CD4-positive, alpha-beta T cell treated with Interleukin-17A for 4 hours (primary cell): ENCODE measurements around the gene UBE2O.

Experiments
- DNase-seq: peaks from one replicate; pipeline ENCODE4 v3.0.0-alpha.2; 2020; ENCODE audit warnings: mixed read lengths

The UBE2O gene

DNA sequence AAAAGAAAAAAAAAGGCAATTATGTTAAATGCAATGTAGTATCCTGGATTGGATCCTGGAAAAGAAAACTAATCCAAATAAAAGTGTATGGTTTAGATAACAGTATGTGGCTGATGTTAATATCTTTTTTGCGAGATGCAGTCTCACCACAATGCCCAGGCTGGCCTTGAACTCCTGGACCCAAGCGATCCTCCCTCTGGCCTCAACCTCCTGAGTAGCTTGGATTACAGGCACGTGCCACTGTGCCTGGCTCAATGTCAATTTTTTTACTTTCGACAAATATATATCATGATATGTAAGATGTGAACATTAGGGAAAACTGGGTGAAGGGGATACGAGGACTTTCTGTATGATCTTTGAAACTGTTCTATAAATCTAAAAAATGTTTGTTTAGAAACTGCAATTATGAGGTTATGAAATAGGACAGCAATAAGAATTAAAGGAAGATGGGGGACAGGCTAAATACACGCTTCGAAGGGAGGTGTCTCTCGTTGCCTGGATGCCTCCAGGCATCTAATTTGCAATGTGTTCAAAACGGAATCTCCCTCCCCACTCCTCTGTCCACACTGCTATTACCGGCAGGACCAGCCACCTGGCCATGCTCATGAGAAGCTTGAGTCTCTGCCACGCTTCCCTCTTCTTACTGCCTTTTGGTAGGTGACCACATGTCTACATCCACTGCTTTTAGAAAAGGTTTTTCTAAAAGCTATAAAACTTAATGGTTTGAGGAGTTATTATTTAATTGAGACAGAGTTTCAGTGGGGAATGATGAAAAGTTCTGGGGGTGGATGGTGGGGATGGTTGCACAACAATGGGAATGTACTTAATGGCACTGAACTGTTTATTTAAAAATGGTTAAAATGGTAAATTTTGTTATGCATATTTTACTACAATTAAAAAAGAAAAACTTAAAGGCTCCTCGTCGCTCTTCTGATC is 15.2 kb downstream of the UBE2O start:
- no peak for DNase-seq

DNA sequence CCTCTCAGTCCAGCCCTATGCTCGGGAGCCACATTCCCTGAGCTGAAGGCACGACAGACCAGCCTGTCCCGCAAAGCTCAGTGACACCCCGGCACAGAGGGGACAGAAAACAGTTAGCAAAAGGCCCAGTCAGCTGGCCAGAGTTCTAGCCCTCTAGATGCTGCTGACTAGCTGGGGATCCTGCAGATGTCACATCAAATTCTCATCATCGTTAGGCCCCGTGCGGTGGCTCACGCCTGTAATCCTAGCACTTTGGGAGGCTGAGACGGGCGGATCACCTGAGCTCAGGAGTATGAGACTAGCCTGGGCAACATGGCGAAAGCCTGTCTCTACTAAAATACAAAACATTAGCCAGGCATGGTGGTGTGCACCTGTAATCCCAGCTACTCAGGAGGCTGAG is 17.2 kb downstream of the UBE2O start:
- no peak for DNase-seq

DNA sequence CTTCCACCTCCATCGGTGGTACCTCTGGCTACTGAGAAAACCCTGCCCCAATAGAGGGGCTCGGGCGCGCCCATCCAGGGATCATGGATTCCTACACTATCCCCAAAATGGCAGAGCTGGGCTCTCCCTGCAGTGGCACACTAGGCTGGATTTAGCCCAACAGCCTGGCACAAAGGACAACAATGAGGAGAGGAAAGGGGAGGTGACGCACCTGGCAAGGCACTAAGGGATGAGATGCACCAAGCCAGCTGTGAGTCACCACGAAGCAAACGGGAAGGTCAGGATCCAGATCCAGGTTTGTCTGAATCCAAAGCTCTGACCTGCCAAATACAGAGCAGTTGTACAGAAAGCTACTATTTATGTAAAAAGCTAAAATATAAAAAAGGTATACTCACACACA is 18.1 kb downstream of the UBE2O start:
- DNase-seq = no peak

DNA sequence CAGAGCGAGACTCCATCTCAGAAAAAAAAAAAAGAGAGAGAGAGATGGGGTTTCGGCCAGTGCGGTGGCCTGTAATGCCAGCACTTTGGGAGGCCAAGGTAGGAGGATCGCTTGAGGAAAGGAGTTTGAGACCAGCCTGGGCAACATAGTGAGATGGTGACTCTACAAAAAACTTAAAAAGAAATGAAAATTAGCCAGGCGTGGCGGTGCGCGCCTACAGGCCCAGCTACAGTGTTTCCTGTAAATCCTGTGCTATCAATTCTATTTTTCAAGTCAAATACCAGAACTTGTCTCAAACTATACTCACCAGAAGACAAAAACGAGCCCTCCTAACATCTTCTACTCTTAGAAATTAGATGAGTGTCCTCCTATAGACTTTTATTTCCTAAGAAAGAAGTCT is 19.3 kb downstream of the UBE2O start:
- no peak for DNase-seq

DNA sequence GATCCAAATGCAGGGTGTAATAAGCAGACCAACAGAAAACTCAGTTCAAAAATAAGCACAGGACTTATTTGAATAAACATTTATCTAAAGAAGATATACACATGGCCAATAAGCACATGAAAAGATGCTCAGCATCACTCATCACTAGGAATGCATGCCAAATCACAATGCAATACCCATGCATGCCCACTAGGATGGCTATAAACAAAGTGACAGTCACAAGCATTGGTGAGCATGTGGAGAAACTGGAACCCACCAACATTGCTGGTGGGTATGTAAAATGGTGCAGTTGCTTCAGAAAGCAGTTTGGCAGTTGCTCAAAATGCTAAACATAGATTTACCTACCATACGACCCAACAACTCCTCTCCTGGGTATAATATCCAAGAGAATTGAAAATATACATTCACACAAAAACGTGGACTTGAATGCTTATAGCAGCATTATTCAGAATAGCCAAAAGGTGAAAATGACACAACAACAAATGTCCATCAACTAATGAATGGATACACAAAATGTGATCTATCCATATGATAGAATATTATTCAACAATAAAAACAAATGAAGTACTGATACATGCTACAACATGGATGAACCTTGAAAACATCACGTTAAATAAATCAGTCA is 20.1 kb downstream of the UBE2O start:
- no peak for DNase-seq

DNA sequence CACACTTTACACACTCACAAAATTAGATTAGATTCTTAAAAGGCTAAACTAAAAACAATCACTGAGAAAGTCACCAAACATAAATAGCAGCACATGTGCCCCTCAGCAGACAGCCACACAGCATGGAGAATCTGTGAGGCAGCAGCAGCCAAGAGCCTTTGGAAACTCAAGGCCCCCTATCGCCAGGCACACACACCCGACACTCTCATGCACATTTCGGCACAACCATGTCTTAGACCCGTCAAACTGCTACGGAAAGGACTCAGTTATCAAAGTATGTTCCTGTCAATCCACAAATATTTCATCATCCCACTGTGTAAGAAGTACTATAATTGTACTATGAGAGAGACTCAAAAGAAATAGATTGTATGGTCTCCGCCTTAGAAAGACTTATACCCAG is 20.9 kb downstream of the UBE2O start:
- DNase-seq = no peak

DNA sequence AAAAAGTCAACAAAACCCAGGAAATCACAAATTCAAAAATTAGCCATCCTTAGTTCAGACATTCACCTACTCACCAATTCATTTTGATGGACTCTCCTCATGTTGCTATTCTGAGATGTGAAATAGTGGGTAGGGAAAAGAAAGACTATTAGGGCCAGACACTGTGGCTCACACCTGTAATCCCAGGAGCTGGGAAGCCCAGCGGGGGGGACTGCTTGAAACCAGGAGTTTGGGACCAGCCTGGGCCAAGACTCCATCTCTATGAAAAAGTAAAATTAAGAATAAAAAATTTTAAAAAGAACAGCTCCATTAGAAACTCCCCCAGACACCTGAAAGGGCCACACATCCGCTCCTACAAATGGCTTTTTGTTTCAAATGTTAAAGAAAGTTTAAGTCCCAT is 21.4 kb downstream of the UBE2O start:
- DNase-seq = no peak

DNA sequence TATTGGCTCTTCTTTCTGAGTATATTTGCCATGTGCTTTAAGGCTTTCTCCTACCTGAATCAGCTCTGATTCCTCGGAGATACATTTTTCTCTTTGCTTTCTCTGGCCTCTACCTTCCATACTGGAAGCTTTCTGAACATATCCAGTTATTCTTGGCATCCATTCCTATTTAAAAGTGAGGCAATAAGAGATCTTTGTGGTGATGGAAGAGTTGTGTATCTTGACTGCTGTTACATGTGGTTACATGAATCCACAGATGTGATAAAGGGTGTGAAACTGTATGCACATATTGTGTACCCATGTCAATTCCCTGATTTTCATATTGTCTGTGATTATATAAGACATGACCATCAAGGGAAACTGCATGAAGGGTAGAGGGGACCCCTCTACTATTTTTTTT is 24.4 kb downstream of the UBE2O start:
- no peak for DNase-seq

DNA sequence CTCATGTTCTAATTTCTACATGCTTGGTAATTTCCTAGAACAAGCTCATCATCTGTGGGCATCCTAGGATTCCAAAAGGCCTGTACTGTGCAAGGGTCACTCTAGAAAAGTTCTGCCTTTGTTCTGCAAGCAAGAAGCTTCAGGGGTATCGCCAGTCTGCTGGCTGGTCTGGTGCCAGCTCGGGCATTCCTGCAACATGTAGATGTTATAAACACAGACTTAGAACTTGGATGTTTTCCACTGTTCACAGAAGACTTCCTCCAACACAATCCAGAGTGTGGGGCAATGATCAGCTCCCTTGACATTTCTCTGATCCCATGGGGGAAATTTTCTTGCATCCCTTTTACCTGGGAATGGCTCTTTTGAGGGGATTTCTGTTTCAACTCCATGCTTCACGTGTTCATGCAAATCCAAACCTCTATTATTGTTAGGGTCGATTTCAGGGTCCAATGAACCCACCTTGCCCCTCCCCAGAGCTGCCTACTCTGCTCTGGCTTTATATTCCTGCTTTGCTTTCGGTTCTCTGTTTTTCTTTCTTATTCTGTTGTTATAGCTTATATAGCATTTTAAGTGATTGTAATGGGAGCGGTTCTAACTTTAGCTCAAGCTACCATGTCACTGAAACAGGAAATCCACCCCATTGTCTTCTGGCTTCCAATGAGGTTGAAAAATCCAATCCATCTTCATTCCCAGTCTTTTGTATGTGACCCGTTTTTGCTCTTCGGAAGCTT is 25.3 kb downstream of the UBE2O start:
- DNase-seq = no peak

DNA sequence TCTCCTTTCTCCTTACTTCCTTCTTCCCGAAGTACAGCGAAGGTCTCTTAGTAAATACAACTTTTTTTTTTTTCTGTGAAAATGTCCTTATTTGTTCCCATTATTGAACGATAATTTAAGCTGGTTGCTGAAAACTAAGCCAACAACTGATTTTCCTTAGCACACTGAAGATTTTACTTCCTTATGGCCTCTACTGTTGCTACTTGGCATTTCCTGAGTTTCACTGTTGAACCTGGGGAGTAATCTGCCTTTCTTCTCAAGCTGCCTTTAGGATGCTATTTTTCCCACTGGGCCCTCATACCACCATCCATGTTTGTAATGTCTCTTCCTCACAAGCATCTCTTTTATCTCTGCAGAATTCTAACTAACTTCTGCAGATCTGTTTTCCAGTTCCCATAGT is 26.1 kb downstream of the UBE2O start:
- no peak for DNase-seq

DNA sequence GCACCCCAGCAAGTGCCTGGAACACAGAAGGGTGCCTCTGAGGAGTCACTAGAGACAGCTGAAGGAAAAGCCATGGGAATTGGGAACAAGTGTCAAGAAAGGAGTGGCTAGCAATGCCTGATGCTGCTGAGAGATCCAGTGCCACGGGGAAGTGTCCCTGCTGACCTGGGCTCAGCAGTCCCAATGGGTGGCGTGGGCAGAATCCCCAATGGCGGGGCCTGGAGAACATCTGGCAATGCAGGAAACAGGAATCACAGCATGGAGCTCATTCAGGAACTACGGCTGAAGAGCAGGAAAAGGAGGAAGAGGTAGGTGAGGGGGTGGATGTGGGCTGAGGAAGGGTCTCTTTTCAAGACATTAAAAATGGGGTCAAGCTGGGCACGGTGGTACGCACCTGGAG is 30.1 kb downstream of the UBE2O start:
- no peak for DNase-seq

DNA sequence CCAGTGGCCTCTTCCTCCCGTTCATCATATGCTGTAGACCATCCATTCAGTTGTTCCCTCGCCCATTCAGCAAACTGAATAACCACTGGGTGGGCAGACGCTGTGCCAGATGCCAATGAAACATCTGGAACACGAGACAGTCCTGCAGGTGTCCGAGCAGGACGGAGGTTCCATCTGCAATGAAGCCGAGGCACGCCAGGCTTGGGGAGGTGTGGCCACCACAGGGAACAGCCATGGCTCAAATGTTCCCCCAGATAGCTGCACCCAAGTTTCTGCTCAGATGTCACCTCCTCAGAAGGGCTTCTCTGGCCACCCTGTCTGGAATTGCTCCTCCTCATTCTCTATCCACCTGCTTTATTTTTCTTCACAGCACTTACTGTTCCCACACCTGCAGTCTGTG is 30.5 kb downstream of the UBE2O start:
- no peak for DNase-seq

DNA sequence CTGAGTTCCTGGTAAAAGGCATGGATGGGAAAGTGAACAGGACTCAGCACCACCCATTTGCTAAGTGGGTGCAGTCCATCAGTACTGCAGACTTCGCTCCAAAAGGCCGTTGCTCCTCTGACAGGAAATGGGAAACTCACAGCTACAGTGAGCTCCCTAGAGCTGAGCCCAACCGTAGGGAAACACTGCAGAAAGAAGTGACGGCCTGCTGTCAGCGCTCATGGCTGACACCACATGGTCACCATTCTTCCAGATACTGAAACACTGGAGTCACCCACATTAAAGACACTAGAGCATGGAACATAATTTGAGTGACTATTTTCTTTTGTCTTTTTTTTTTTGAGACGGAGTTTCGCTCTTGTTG is 31.9 kb downstream of the UBE2O start:
- no peak for DNase-seq

DNA sequence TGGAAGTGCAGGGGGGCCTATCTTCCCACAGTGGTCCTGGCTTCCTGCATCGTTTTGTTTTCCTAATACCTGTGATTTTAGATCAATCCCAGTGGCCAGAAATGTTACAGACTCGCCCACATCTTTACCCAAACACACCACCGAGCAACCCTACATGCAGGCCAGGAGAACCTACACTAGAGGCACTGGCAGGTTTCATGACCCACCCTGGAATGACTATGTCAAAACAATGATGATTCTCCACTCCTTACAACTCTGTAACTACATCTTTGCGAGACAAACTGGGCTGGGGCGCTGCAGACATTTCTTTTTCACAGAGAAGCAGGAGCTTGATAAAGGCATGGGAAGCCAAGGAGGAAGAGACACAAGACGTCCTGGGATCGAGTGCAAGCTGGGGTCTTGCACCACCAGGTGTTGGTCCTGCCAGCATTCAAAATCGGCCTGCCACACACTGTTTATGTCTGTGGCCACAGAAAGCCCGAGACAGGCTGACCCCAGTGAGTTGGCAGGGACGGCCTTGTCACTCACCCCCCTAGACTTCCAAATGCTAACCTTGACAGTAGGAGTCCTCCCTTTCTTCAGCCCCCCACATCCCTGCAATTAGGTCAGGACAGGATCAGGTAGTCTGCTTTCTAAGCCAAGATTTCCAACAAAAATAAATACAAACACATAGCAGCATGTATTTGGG is 32.5 kb downstream of the UBE2O start:
- DNase-seq = no peak

DNA sequence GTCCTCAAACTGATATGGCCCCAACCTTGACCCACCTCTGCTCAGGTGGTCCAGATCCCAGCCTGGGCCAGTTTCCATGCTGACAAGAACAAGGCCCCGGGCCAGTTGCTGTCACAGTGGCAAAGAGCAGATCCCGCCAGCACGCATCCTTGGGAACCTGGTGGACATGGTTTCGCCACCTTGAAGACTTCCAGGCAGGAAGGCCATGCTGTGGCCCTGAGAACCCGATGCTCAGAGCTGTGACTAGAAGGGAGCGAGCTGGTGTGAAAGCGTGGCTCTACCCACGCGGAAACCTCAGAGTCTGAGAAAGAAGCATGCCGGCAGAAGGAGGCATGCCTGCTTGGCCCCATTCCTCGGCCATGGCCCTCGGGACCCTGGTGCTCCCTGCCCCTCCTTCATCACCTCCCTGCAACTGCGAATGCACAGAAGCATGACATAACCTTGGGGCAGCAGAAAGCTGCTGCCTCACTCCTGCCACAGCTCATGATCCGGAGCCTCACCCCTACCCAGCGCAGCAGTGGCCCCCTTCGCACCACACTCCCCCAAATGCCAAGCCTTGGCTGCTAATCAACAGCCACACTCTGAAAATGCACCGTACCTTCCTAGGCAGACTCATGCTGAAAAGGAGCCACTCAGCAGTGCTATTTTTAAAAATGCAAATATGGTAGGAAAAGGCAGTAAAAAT is 33.2 kb downstream of the UBE2O start:
- DNase-seq = no peak

DNA sequence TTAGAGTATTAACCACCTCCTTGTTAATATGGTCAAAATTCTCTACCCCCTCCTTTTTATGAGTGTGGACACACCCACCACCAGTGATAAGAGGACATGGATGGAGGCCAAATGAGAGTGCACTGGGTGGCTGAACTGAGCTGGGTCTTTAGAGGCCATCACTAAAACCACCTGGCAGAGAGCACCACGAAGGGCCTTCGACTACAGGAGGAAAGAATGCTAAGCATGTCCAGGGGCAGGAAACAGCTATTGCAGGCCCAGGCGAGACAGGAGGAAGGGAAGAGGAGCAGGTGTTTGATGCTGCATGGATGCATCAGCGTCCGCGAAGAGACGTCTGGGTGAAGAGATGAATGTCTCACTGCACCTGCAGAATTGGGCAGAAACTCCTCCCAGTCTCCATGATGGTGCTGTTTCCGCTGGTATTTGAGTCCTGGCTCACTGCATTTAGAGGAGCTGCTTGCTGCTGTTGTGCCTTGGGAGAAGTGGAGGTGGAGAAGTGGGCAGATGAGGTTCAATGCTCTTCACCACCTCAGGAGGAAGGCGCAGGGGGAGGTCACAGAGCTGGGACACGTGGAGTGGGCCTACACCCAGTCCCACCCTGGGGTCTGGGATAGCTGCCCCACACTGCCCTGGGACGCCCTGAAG is 35.3 kb downstream of the UBE2O start:
- no peak for DNase-seq

DNA sequence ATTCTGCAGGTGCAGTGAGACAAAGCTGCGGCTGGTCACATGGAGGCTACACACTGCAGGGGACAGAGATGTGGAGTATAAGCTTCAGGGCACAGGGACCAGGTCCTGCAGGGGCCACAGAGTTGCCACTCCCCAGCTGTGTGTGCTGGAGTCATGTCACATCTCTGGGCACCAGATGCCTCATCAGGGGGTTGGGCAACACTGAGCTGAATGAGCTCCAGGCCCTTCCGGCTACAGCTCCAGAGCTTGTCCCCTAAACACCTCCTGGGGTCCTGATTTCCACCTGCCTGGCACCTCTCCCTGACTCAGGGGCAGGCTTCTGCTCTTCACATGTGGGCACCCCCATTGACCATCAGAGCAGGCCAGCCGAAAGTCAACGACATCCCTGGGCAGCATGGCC is 36.1 kb downstream of the UBE2O start:
- no peak for DNase-seq

DNA sequence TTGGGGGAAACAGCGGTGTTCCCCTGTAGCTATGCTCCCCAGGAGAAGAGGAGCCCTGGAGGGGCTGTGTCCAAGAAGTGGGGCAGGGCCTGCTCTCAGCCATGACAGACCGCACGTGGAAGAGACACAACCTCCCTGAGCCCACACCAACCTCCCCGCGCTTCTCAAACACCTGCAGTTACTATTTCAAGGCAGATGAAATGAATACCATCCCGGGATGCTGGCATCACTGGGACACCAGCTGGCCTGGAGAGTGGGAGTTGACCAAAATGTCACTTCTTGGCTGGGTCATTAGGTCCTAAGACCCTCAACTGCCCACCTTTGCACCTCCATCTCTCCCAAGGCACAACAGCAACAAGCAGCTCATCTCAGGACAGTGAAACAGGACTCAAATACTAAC is 36.5 kb downstream of the UBE2O start:
- DNase-seq = no peak

DNA sequence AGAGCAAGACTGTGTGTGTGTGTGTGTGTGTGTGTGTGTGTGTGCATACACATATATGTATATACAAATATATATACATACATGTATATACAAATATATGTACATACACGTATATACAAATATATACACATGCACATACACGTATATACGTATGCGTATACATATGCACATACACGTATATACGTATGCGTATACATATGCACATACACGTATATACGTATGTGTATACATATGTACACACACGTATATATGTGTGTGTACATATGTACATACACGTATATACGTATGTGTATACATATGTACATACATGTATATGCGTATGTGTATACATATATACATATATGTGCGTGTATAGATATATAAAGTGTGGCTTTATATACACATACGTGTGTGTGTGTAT is 37.2 kb downstream of the UBE2O start:
- no peak for DNase-seq

DNA sequence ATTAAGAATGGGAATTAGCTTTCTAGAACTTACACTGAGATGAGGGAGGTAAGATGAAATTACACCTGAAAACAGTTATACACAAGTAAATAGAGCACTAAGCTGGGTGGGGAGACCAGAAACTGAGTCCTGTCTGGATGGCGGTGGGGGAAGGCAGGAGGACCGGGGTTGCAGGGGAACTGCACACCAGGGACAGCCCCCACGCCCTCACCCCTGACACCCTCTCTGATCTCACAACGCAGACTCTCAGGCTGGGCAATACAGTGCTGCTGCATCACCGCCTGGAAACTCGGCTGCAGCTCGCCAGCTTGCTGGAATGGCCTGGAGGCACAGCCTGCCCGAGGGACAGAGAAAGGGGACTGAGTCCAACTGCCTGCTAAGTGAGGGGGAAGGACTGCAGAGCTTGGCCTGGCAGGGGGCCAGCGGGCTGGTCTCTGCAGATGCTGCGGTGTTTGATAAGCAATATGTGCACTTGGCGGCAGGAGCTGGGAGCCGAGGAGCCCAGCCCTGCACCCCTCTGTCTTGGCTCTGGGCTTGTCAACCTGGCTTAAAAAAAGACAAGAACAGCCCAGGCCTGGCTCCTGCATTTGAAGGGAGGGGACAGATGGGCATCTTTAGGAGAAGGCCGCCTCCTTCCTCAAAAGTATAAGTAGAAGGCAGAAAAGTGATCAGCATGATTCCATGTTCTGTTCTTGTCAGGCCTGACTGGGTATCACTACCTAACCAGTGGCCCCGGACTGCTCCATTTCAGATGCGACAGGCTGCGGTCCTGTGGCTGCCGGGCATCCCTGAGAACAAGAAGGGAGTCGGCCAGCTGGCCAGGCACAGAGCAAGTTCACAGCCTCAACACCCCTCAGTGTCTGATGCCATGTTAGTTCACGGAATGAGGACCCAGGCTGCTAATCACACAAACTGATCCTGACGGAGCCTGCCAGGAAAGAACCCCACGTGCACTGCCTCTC is 38.3 kb downstream of the UBE2O start:
- no peak for DNase-seq

DNA sequence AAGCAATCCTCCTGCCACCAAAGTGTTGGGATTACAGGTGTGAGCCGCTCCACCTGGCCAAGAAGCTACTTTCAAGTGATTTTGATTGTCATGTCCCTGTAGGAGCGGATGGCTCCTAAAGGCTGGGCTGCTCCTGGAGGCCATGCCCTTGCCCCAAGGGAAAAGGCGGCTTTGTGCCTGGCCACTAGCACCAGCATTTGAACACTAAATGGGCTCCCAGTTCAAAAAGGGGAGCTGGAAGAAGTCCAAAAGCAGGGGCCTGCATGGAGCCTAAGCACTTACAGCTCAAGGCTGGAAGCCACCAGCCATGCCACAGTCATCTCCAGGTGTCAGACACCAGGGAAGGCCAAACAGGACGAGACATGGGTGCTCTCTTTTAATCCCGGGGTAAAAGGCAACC is 41.7 kb downstream of the UBE2O start:
- DNase-seq = no peak
